Keratinocyte (primary cell): ENCODE measurements around the gene MOV10L1. TPM values are rescaled to one million over a fixed set of nuclear protein-coding genes. Genes with fewer than 3 reads are reported as not detected.

Source experiments
- DNase-seq: peaks from one replicate; pipeline ENCODE4 v3.0.0-alpha.2; 2011; ENCODE audit warnings: low read depth, missing footprints, low spot score
- FAIRE-seq: peaks from 2 replicates; lab custom pipeline; 2011; peaks lifted over from hg19 to GRCh38; lab: Jason Lieb, UNC
- H2AFZ ChIP-seq: 2 replicates; pipeline ENCODE4 v1.6.0; 2012; ENCODE audit warnings: low read length, control low read depth, inconsistent platforms; ENCODE audit not compliant: control insufficient read depth
- H3K27ac ChIP-seq: 2 replicates; pipeline ENCODE4 v1.5.1; 2011; ENCODE audit warnings: low read length; ENCODE audit not compliant: control insufficient read depth, insufficient read depth
- H3K27me3 ChIP-seq: 3 replicates; pipeline ENCODE4 v1.6.0; 2011; ENCODE audit warnings: low read length; ENCODE audit not compliant: control insufficient read depth, insufficient read depth; ENCODE audit errors: extremely low read depth
- H3K36me3 ChIP-seq, 2 experiments: 2 replicates in 1 of 2; 3 replicates in 1 of 2; pipeline ENCODE4 v1.5.1; 2011; ENCODE audit warnings: low read length in 2 of 2, mild to moderate bottlenecking in 1 of 2; ENCODE audit not compliant: control insufficient read depth in 2 of 2, insufficient read depth in 2 of 2; ENCODE audit errors: extremely low read depth in 1 of 2
- H3K4me1 ChIP-seq: 3 replicates; pipeline ENCODE4 v1.5.1; 2011; ENCODE audit warnings: low read length; ENCODE audit not compliant: control insufficient read depth, insufficient read depth; ENCODE audit errors: extremely low read depth
- H3K4me2 ChIP-seq: 3 replicates; pipeline ENCODE4 v1.6.0; 2011; ENCODE audit warnings: low read depth, low read length; ENCODE audit not compliant: control insufficient read depth, insufficient read depth; ENCODE audit errors: extremely low read depth
- H3K4me3 ChIP-seq, 3 experiments: fragments of 200-600 bp in 1 of 3; sonication (generic) in 1 of 3; 2 replicates in 2 of 3; 3 replicates in 1 of 3; pipeline ENCODE4 v1.5.1; 2011 to 2016; ENCODE audit warnings: low read length in 3 of 3, mild to moderate bottlenecking in 3 of 3, control low read depth in 2 of 3, inconsistent platforms in 1 of 3, low read depth in 1 of 3, mixed read lengths in 1 of 3, mixed run types in 1 of 3, moderate library complexity in 1 of 3; ENCODE audit not compliant: control insufficient read depth in 2 of 3, insufficient read depth in 2 of 3; ENCODE audit errors: extremely low read depth in 1 of 3
- H3K79me2 ChIP-seq: 2 replicates; pipeline ENCODE4 v1.6.0; 2012; ENCODE audit warnings: low read length; ENCODE audit not compliant: control insufficient read depth, insufficient read depth
- H3K9ac ChIP-seq: 3 replicates; pipeline ENCODE4 v1.6.0; 2011; ENCODE audit warnings: low read length; ENCODE audit not compliant: control insufficient read depth, insufficient read depth; ENCODE audit errors: extremely low read depth
- H3K9me1 ChIP-seq: 3 replicates; pipeline ENCODE4 v1.6.0; 2011; ENCODE audit warnings: low read length; ENCODE audit not compliant: control insufficient read depth, insufficient read depth; ENCODE audit errors: extremely low read depth
- H3K9me3 ChIP-seq: 2 replicates; pipeline ENCODE4 v1.5.1; 2012; ENCODE audit warnings: low read depth, low read length; ENCODE audit not compliant: control insufficient read depth
- H4K20me1 ChIP-seq: 3 replicates; pipeline ENCODE4 v1.6.0; 2011; ENCODE audit warnings: low read length; ENCODE audit not compliant: control insufficient read depth, insufficient read depth; ENCODE audit errors: extremely low read depth
- EZH2 ChIP-seq: IDR thresholded peaks from one replicate; pipeline ENCODE4 v1.6.1; 2012; ENCODE audit warnings: inconsistent platforms, mild to moderate bottlenecking, low read length, moderate library complexity
- dilution Hi-C: fragments of 300-500 bp; cut with MboI; formaldehyde crosslinking; loops from one replicate; pipeline ENCODE4 v1.7.0; 2020; ENCODE audit warnings: low sequenced_read_pairs; ENCODE audit not compliant: extremely low pct_ligation_motif_present
- polyA minus RNA-seq, 3 experiments: library from RNA; depleted of rRNA, polyadenylated mRNA; stranded (reverse); fragments of >200 nt; gene quantifications; 1 replicate in 1 of 3; 2 replicates in 1 of 3; 3 replicates in 1 of 3; pipeline ENCODE4 v1.2.3, GENCODE V29; 2011
- polyA plus RNA-seq, 5 experiments: library from polyadenylated mRNA; depleted of rRNA in 3 of 5; stranded (reverse) in 3 of 5; stranded (forward) in 1 of 5; unstranded in 1 of 5; fragments of >200 nt; gene quantifications; 1 replicate in 1 of 5; 2 replicates in 3 of 5; 3 replicates in 1 of 5; pipeline versions ENCODE4 v1.2.1 to v1.2.3, GENCODE V29; 2011 to 2012; ENCODE audit warnings: missing spikeins in 2 of 5, low read depth in 1 of 5, low replicate concordance in 1 of 5
- TF ChIP-seq, protein P1 (sequence below), 3 experiments: IDR thresholded peaks in 1 of 3; conservative IDR thresholded peaks in 1 of 3; optimal IDR thresholded peaks in 1 of 3; 2 replicates in 2 of 3; 3 replicates in 1 of 3; pipeline versions ENCODE3 to v1.5.1; 2011; ENCODE audit warnings: low read length in 3 of 3, mild to moderate bottlenecking in 3 of 3, moderate library complexity in 2 of 3, control low read depth in 1 of 3, inconsistent platforms in 1 of 3; ENCODE audit not compliant: insufficient read depth in 2 of 3; ENCODE audit errors: extremely low read depth in 1 of 3

MOV10L1 gene
- not detected in 3 replicates for polyA plus RNA-seq
- polyA plus RNA-seq (2011; ENCODE audit: low read depth) = not detected
- not detected in 2 replicates for polyA plus RNA-seq (2011; cell fraction: cytosol; rRNA removed)
- not detected in 2 replicates for polyA plus RNA-seq (2011; cell fraction: nucleus; rRNA removed)
- polyA plus RNA-seq (2012; ENCODE audit: low replicate concordance) = not detected in 2 replicates
- polyA minus RNA-seq = 0.06 to 0.95 TPM (median 0.10 TPM) in 3 replicates
- polyA minus RNA-seq (2011; cell fraction: cytosol; rRNA and poly(A)+ RNA removed) = not detected
- not detected in 2 replicates for polyA minus RNA-seq (2011; cell fraction: nucleus; rRNA and poly(A)+ RNA removed)

DNA sequence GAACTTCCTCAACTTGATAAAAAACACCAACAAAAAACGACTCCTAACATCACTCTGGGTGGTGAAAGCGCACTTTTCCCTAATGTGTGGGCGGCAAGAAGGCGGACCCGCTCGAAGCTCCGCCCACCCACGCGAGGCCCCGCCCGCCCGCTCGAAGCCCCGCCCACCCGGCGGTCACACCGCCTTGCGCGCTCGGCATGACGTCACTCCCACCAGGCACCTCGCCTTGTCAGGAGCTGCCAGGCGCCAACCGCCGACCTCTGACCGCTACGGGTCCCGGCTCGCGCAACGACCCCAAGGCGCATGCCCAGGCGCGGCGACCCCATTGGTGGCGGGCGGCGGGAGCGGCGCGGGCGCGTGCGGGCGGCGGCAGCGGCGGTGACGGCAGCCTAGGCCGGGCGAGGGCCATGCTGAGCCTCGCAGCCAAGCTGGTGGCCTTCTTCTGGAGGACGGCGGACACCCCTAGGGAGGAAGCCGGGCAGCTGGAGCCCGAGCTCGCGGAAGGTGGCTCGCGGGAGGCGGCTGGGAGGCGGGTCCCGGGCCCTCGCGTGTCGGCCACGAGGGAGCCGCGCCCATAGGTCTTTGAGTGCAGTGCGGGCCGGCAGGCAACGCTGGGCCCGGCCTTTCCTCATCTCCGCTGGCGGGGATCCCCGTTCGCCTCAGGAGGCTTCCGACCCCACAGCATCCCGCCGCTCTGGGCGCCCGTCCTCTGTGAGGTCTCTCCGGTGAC, at the start of gene MOV10L1:
Gene MOV10L1 (plus strand): TSS at position 325 of the 730 bp plus-strand sequence. CDS start 83 bp downstream, at position 408.
- H3K27ac ChIP-seq = no peak within 1 kb of the TSS
- H3K27me3 ChIP-seq = no peaks in the 10 kb centered on the region
- no peak for FAIRE-seq
- no peak within 1 kb of the TSS for H2AFZ ChIP-seq
- H3K4me3 ChIP-seq = no peak within 1 kb of the TSS
- no peaks in the 10 kb centered on the region for H4K20me1 ChIP-seq
- H3K9ac ChIP-seq = no peak within 1 kb of the TSS
- H3K9me3 ChIP-seq = peaks cover 2% of the 10 kb centered on the region
- H3K4me1 ChIP-seq = no peaks in the 10 kb centered on the region
- DNase-seq = no peak
- H3K4me2 ChIP-seq = no peak within 1 kb of the TSS
- H3K36me3 ChIP-seq = no peaks in the 10 kb centered on the region
- dilution Hi-C loops = no loop called here
- no peak for TF ChIP-seq EZH2
- TF ChIP-seq, protein P1, sequence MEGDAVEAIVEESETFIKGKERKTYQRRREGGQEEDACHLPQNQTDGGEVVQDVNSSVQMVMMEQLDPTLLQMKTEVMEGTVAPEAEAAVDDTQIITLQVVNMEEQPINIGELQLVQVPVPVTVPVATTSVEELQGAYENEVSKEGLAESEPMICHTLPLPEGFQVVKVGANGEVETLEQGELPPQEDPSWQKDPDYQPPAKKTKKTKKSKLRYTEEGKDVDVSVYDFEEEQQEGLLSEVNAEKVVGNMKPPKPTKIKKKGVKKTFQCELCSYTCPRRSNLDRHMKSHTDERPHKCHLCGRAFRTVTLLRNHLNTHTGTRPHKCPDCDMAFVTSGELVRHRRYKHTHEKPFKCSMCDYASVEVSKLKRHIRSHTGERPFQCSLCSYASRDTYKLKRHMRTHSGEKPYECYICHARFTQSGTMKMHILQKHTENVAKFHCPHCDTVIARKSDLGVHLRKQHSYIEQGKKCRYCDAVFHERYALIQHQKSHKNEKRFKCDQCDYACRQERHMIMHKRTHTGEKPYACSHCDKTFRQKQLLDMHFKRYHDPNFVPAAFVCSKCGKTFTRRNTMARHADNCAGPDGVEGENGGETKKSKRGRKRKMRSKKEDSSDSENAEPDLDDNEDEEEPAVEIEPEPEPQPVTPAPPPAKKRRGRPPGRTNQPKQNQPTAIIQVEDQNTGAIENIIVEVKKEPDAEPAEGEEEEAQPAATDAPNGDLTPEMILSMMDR (optimal IDR thresholded peaks at IDR 0.05 in 1 of 3, IDR thresholded peaks at IDR 0.05 in 1 of 3, conservative IDR thresholded peaks at IDR 0.05 in 1 of 3; ENCODE audit: extremely low read depth in 1 of 3, insufficient read depth in 2 of 3, low read length in 3 of 3) = no peak
- no peaks in the 10 kb centered on the region for H3K9me1 ChIP-seq
- H3K79me2 ChIP-seq = no peaks in the 10 kb centered on the region

DNA sequence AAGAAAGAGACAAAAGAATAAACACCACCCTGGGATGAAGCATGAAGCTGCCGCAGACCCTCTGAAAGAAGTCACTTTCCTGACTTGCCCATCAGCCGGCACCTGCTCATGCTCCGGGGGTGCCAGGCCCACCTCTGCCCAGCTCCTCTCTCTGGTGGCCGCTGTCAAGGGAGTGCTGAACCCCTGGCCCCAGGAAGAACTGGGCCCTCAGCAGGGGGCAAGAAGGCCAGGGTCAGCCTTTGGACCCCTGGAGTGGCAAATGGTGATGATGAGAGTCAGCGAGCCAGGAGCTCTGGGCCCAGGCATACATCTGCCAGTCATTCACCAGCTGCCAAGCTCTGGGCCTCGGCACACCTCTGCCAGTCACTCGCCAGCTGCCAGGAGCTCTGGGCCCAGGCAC, 49.1 kb upstream of the MOV10L1 start:
- Histone ChIP-seq H3K9ac (no peak overlapping the region), H3K4me1 (no peaks in the 10 kb centered on the region), H3K27ac (no peak overlapping the region), H3K36me3 (no peaks in the 10 kb centered on the region), H2AFZ (no peak overlapping the region), H3K4me3 (no peak overlapping the region), H3K9me1 (no peaks in the 10 kb centered on the region), H3K79me2 (no peaks in the 10 kb centered on the region), H4K20me1 (no peaks in the 10 kb centered on the region), H3K27me3 (no peaks in the 10 kb centered on the region), H3K9me3 (peaks cover 6% of the 10 kb centered on the region), H3K4me2 (no peak overlapping the region)
- TF ChIP-seq, protein P1 (optimal IDR thresholded peaks at IDR 0.05 in 1 of 3, IDR thresholded peaks at IDR 0.05 in 1 of 3, conservative IDR thresholded peaks at IDR 0.05 in 1 of 3; ENCODE audit: extremely low read depth in 1 of 3, insufficient read depth in 2 of 3, low read length in 3 of 3) = no peak
- TF ChIP-seq EZH2 = no peak
- dilution Hi-C loops = no loop called here
- DNase-seq (no peak), FAIRE-seq (no peak)
